Measurements from ENCODE around the gene XPOT. TPM values are rescaled to one million over a fixed set of nuclear protein-coding genes. Genes with fewer than 3 reads are reported as not detected.

The XPOT gene
- total and polyA plus RNA-seq, 8 donors: 47.5 to 98.2 (median 54.9) TPM

- Histone ChIP-seq H3K9me3 (no peaks in the 10 kb centered on the region), H3K4me3 (peak within 1 kb of the TSS; percentile 19 to 33), H3K27me3 (peaks cover 14 to 34% of the 10 kb centered on the region in 2 donors), H3K27ac (no peak within 1 kb of the TSS), H3K36me3 (no peaks in the 10 kb centered on the region), H3K4me1 (peaks cover 8 to 9% of the 10 kb centered on the region in 2 donors)
- TF ChIP-seq CTCF (IDR thresholded peaks at IDR 0.05): no peak
- intact Hi-C loops (cut with DNase I): no loop called here
- DNase-seq (peak in 2 of 4 donors; percentile 17 to 78), ATAC-seq (peak; percentile 71)
These were observed 13.8 kb upstream of the XPOT start, which contains the start of gene C12orf56 for GRCh38 chr12:64390275-64390851. Gene C12orf56 (minus strand): TSS chr12:64390758. CDS start chr12:64390565, 193 bp downstream.

GRCh38 chr12:64392221-64392620 lies 12.0 kb upstream of the XPOT start:
- no peaks in the 10 kb centered on the region for H3K36me3 ChIP-seq
- intact Hi-C loops (cut with DNase I): no loop called here
- peaks cover 8 to 9% of the 10 kb centered on the region in 2 donors for H3K4me1 ChIP-seq
- ATAC-seq: peak; percentile 62
- H3K9me3 ChIP-seq: no peaks in the 10 kb centered on the region
- TF ChIP-seq CTCF (IDR thresholded peaks at IDR 0.05): no peak
- H3K4me3 ChIP-seq: no peak overlapping the region
- peaks cover 14 to 34% of the 10 kb centered on the region in 2 donors for H3K27me3 ChIP-seq
- DNase-seq: peak in 1 of 4 donors; percentile 26
- H3K27ac ChIP-seq: no peak overlapping the region

GRCh38 chr12:64395739-64396138 lies 8.5 kb upstream of the XPOT start:
- H3K4me3 ChIP-seq: no peak overlapping the region
- H3K4me1 ChIP-seq: peaks cover under 1 to 1% of the 10 kb centered on the region in 2 donors
- no peaks in the 10 kb centered on the region for H3K36me3 ChIP-seq
- peaks cover 3 to 15% of the 10 kb centered on the region in 2 donors for H3K27me3 ChIP-seq
- peak overlapping the region in 1 of 2 donors; percentile 5 for H3K27ac ChIP-seq
- ATAC-seq: peak; percentile 32
- peak in 1 of 4 donors; percentile 19 for DNase-seq
- H3K9me3 ChIP-seq: no peaks in the 10 kb centered on the region
- TF ChIP-seq CTCF (IDR thresholded peaks at IDR 0.05): no peak
- intact Hi-C loops (cut with DNase I): no loop called here

- DNase-seq (no peak), ATAC-seq (no peak)
- Histone ChIP-seq H3K4me3 (no peak overlapping the region), H3K9me3 (no peaks in the 10 kb centered on the region), H3K27ac (no peak overlapping the region), H3K36me3 (no peaks in the 10 kb centered on the region), H3K27me3 (no peaks in the 10 kb centered on the region), H3K4me1 (no peaks in the 10 kb centered on the region)
- intact Hi-C loops (cut with DNase I): no loop called here
- no peak for TF ChIP-seq CTCF (IDR thresholded peaks at IDR 0.05)
These were observed 4.2 kb upstream of the XPOT start for GRCh38 chr12:64400041-64400440.

- Histone ChIP-seq H3K9me3 (no peaks in the 10 kb centered on the region), H3K4me1 (peaks cover 0 to 13% of the 10 kb centered on the region in 2 donors), H3K4me3 (no peak overlapping the region), H3K36me3 (no peaks in the 10 kb centered on the region), H3K27me3 (no peaks in the 10 kb centered on the region), H3K27ac (no peak overlapping the region)
- DNase-seq: no peak
- no peak for ATAC-seq
- TF ChIP-seq CTCF (IDR thresholded peaks at IDR 0.05): no peak
- intact Hi-C loops (cut with DNase I): no loop called here
These were observed 2.0 kb upstream of the XPOT start for GRCh38 chr12:64402181-64402580.

Measured in left lung (tissue), 10 donors.